Fibroblast of the conjunctiva (primary cell): ENCODE data around the gene BNIP3.

ENCODE experiments used
- DNase-seq: peaks from one replicate; pipeline ENCODE4 v3.0.0-alpha.2; 2010; ENCODE audit warnings: low read depth

Gene BNIP3

DNA sequence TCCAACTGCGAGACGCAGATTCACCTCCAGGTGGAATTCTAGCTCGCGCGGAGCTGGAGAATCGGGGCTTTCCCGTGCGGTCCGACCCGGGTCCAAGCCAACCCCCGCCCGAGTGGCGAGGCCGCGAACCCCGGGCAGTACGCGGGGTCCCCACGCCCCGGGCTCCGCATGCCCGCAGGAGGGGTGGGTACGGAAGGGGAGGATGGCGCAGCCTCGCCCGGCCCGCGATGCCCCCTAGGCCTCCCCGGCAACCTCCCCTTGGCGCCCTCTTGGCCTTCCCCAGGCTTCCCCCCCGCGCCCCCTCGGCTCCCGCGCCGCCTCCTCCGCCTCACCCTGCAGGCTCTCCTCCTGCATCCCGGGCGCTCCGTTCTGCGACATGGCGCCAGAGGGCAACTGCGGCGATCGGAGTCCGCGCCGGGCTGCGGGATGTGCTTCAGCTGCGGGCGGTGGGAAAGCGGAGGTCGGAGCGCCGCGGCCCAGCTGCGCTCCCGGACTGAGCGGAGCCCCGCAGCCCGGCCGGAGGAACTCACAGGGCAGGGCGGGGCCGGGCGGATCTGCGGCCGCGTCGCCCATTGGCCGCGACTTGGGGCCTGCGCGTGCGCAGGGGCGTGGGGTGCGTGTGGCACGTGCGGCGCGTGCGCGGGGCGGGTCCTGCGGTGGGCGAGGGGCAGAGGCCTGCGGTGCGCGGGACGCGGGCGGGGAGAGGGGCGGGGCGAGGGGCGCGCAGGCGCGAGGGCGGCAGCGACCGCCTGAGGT is at the start of gene BNIP3:
Gene BNIP3 (minus strand): TSS at position 495 of the 756 bp plus-strand sequence. CDS start 117 bp downstream, at position 378.
- DNase-seq: peak; percentile 90

GRCh38 chr10:132030898-132031463 is 49.3 kb upstream of the BNIP3 start:
- DNase-seq: no peak

DNA sequence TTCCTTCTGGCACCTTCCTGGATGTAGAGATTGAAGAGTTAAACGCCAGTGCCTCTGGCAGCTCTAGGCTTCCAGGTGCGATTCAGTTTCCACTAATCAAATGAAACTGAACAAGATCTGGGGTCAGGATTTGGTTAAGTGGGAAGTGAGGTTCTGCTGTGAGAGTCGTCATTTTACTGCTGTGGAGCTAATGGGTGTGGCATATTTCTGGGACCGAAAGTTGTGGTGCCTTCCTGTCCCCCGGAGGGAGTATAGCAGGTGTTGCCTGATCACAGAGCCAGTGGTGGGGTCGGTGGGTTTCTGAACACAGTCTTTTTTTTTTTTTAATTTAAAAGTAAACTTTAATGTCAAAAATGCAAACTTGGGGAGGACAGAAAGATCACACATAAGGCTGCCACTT is 47.0 kb upstream of the BNIP3 start:
- no peak for DNase-seq

DNA sequence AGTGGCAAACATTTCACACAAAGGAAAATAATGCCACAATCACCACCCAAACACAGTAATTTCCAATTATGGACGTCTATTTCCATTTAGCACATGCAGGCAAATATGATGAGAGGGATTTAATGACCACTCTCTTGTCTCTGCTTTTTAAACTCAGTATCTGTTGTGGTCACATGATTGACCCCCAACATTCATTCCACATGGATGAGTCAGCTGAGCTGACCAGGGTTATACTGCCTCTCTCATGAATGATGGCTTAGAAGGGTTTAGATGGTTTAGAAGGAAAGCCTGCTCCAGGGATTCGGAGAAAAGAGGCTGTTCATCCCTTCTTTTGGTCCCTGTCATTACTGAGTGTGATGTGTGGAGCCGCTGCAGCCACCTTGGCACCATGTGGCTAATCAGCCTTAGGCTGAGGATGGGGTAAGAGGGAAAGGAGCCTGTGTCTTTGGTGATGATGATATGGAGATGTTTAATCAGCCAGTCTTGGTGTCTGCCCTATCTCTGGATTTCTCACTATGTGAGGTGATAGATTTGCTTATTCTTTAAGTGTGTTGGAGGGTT is 45.8 kb upstream of the BNIP3 start:
- no peak for DNase-seq

DNA sequence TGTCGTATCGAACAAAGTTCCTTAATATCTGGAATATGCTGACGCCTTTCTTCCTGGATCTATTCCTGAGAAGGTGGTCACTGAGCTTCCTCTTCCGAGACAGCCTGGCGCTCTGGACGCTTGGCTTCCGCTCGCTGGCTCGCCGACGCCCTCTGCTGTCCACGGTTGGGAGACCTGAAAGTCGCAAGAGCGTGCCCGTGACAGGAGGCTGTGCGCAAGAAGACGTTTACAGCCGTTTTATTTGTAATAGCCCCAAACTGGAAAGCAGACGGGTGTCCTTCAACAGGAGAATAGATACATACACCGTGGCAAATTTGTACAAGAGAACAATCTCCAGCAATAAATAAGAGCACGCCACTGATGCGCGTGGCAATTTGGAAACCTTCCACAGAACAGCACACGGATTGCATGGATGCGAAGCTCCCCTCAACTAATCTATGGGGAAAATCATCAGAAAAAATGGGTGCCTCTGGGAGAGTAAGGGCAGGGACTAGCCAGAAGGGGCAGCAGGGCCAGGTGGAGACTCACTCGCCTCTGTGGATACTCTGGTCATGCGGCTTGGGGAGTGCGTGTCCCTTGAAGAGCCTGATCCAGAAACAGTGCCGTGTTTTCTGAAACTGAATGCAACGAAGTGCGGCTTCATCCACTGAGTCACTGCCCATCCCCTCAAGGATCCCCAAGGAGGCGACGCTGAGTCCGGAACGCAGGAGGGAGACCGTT is 41.5 kb upstream of the BNIP3 start:
- peak; percentile 51 for DNase-seq

- DNase-seq: no peak
Measured at GRCh38 chr10:132022241-132022640, 40.5 kb upstream of the BNIP3 start.

DNA sequence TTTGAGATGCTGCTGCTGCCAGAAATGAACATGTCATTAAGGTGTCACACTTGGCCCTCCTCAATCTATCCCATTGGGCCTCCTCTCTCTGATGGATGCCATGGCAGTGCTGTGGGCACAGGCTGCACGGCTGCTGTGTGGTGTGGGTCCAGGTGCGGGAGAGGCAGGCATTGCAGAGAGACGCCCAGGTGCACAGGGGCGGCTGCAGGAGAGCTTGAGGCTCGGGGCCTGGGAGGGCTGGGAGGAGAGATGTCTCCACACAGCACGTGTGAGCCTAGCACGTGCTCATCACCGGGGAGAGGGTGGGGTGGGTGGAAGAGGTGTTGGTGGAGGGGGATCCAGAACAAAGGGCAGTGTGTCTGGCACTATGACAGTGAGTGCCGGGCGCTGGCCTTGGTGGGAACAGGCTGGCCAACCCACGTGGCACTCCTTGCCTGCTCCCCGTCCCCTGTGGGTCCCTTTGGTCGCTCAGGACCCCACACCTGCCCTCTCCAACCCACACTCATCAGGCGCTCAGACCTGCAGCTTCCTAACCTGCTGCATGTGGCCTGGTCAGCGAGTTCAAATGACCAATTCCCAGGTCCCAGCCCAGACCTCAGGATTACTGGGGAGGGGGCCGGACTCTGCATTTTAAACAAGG is 39.9 kb upstream of the BNIP3 start:
- no peak for DNase-seq

DNA sequence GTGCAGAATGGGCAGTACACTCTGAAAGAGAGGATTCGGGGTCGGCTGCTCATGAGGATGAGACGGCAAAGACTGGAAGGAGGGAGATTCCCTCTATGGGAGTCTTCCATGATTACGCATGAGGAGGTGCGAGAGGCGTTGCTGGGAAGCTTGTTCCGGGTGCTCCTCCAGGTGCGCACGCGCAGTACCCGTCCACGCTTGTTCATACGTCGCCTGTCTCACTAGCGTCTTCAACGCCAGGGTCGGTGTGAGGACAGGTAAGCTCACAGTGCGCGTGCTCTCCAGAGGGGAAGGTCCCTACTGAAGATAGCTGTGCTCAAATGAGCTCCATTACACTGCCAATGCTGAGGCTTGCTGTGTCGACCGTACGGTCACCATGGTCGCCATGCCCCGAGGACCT is 39.3 kb upstream of the BNIP3 start:
- no peak for DNase-seq

DNA sequence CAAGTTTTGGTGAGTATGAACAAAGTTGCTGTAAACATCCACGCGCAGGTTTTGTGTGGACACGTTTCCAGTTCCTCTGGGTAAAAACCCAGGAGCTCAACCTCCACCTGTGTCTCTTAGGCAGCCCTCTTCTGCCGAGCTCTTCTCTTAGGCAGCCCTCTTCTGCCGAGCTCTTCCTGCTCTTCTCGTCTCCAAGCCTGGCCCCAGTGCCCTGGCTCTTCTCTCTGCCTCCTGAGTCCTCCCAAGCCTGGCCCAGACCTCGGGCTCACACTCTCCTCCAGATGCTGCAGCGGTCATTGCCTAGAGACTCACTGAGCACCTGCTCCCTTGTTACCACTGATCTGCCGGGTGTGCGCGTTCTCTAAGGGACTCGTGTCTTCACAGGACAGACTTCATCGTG is 38.7 kb upstream of the BNIP3 start:
- no peak for DNase-seq

- DNase-seq: no peak
Measured at GRCh38 chr10:132019366-132019765, 37.6 kb upstream of the BNIP3 start.

DNA sequence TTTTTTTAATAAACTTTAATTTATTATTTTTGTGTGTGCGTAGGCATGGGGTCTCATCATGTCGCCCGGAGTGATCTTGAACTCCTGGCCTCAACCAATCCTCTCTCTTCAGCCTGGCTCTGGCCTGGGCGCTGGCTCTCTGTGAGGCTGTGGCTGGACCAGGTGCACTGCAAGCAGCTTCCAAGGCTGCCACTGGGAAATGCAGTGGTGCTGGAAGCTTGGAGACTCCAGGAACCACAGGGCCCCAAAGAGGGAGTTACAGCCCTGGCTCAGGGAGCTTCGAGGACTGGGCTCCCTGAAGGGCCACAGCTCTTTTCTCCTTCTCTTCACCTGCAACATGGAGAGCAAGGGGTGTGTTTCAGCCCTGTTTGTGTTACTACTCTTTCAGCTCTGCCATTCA is 36.7 kb upstream of the BNIP3 start:
- no peak for DNase-seq

DNA sequence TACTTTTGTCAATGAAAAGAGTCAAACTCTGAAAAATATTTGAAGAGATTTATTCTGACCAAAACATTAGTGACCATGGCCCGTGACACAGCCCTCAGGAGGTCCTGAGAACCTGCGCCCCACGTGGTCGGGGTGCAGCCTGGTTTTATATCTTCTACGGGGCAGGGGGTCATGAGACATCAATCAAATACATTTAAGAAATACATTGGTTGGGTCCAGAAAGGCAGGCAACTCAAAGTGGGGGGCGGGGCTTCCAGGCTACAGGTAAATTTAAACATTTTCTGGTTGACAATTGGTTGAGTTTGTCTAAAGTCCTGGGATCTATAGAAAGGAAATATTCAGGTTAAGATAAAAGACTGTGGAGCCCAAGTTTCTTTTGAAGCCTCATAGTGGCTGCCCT is 34.8 kb upstream of the BNIP3 start:
- no peak for DNase-seq

GRCh38 chr10:132011445-132011844 is 29.7 kb upstream of the BNIP3 start:
- no peak for DNase-seq

DNA sequence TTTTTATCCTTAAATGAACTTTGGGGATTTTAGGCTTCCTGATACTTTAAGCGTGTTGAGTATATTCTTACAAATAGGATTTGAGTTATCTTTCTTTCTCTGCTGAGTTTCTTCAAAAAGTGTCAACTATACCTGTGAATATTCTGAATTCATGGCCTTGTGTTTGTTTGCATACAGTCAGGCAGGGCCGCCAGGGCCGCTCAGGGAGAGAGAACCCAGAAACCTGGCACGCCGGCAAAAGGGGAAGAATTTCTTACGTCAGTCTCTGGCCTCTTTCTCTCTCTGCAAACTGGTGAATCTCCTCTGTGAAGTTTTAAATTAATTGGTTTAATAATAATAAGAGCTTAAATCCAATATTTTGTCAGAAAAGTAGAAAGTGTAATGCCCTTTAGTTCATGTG is 29.3 kb upstream of the BNIP3 start:
- DNase-seq: no peak

GRCh38 chr10:132010483-132010882 is 28.8 kb upstream of the BNIP3 start:
- DNase-seq: no peak

DNA sequence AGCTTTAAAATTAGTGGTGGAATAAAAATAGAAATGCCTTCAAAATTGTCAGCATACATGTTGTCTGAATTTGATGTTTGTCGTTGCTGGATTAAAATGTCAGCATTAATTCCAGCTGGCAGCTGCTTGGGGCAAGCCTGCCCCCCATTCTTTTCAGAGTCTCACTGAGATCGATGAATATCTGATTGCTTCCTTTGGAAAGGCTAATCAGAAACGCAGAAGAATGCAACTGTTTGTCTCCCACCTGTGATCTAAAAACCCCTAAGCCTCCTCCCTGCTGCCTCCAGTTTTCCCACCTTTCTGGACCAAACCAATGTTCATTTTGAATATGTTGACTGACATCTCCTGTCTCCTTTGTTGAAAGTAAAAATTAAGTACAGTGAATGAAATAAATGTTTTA is 27.9 kb upstream of the BNIP3 start:
- no peak for DNase-seq

DNA sequence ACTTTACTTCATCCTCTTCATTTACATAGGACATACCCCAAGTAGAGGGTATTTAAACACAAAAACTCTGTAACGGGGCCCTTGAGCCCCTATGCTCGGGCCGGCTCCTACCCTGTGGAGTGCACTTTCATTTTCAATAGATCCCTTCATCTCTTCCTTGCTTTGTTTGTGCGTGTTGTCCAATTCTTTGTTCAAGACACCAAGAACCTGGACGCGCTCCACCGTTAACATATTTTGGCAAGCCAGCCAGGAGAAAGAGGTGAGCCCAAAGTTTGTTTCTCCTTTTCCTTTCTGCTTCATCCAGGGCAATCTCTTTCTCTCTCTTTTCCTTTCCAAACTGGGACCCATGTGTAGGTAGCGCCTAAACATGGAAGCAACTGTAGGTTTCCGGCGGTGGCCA is 26.0 kb upstream of the BNIP3 start:
- no peak for DNase-seq

DNA sequence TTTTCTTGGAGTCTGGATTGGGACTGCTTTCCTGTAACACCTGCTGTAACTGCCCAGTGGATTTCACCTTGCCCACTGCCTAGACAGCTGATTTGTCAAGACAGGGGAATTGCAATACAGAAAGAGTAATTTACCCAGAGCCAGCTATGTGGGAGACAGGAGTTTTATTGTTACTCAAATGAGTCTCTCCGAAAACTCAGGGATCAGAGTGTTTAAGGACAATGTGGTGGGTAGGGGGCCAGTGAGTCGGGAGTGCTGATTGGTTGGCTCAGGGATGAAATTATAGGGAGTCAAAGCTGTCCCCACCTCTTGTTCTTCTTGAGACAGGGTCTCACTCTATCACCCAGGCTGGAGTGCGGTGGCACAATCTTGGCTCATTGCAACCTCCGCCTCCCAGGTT is 25.2 kb upstream of the BNIP3 start:
- no peak for DNase-seq

GRCh38 chr10:132005147-132005546 is 23.4 kb upstream of the BNIP3 start:
- DNase-seq: no peak

- DNase-seq: no peak
Measured at GRCh38 chr10:132004052-132004451, 22.3 kb upstream of the BNIP3 start.

DNA sequence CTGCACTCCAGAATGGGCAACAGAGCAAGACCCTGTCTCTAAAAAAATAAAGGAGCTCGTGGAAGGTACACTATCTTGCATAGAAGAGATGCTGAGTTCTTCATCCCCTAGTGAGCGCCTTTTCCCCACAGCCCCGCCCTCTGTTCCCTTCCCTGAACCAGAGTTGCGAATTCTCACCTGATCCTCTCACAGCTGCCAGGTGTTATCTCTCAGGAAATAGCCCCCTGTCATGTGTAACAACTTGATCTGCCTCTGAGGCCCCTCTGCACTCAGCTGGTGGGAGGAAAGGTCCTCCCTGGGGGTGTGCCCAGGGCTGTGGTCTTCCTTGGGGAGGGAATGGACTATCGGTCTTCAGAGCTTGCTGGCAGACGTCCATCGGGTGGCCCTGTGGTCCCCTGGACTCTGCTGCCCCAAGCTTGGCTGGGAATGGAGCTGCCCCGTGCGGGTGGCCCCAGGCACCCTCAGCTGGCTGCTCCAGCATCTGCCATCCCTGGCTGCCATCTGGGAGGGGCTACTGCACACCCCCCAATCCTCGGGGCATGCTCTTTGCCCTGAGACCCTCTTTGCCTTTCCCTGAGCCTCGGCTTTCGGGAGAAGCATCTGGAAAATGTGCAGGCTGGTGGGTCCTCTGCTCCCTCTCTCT is 21.7 kb upstream of the BNIP3 start:
- no peak for DNase-seq

DNA sequence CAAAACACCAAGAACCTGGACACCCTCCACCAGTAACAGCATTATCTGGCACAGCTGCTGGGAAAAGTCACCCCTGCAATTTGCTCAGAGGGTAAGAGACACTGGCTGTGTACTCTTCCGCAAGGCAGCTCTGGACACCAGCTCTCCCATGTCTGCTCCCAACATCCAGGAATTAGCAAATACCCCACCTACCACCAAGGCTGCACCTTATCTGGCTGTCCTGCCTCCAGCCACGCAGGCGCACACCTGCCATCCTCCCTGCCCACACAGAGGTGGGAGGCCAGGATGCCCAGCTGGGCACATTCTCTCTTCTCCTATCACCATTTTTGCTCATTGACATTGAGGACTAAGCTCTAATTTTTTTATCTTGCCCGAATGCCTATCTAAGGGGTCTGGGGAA is 20.3 kb upstream of the BNIP3 start:
- no peak for DNase-seq
